KMS-11 (cell line): ENCODE data around the gene SP100.

Experiments used
- H2AFZ ChIP-seq: fragments of 200-600 bp; sonication (generic); 2 replicates; pipeline ENCODE4 v1.6.1; 2016; ENCODE audit warnings: antibody characterized with exemption, mixed run types, low read depth
- H3K27ac ChIP-seq: fragments of 200-600 bp; sonication (generic); 2 replicates; pipeline ENCODE4 v1.6.1; 2016; ENCODE audit warnings: mild to moderate bottlenecking, mixed run types
- H3K27me3 ChIP-seq: fragments of 200-600 bp; sonication (generic); 2 replicates; pipeline ENCODE4 v1.6.1; 2017; ENCODE audit warnings: mild to moderate bottlenecking, low read depth, mixed run types, moderate library complexity; ENCODE audit not compliant: insufficient read depth
- H3K36me3 ChIP-seq: fragments of 200-600 bp; sonication (generic); 2 replicates; pipeline ENCODE4 v1.6.1; 2017; ENCODE audit warnings: mild to moderate bottlenecking, mixed run types; ENCODE audit not compliant: insufficient read depth
- H3K4me1 ChIP-seq: fragments of 200-600 bp; sonication (generic); 2 replicates; pipeline ENCODE4 v1.6.1; 2016; ENCODE audit warnings: mild to moderate bottlenecking, low read depth, mixed run types; ENCODE audit not compliant: poor library complexity, severe bottlenecking
- H3K4me2 ChIP-seq: fragments of 200-600 bp; sonication (generic); 2 replicates; pipeline ENCODE4 v1.7.0; 2016; ENCODE audit warnings: mild to moderate bottlenecking, mixed run types
- H3K4me3 ChIP-seq: fragments of 200-600 bp; sonication (generic); IDR thresholded peaks from 2 replicates; pipeline ENCODE4 v1.6.1; 2017; ENCODE audit warnings: low read depth, low read length, mixed read lengths; ENCODE audit not compliant: insufficient read depth
- H3K79me2 ChIP-seq: fragments of 200-600 bp; sonication (generic); 2 replicates; pipeline ENCODE4 v1.6.1; 2016; ENCODE audit warnings: low read depth, mixed run types; ENCODE audit not compliant: insufficient read depth
- H3K9ac ChIP-seq: fragments of 200-600 bp; sonication (generic); 2 replicates; pipeline ENCODE4 v1.6.1; 2016; ENCODE audit warnings: mild to moderate bottlenecking, mixed run types
- H4K20me1 ChIP-seq: fragments of 200-600 bp; sonication (generic); 2 replicates; pipeline ENCODE4 v1.6.1; 2016; ENCODE audit warnings: mild to moderate bottlenecking, mixed run types; ENCODE audit not compliant: insufficient read depth
- CTCF ChIP-seq: fragments of 200-600 bp; sonication (generic); conservative IDR thresholded peaks from 2 replicates; pipeline ENCODE4 v1.6.1; 2017; ENCODE audit warnings: low read depth, mild to moderate bottlenecking, antibody characterized with exemption, low read length, moderate library complexity, mixed read lengths

The SP100 gene

GRCh38 chr2:230582851-230583283 is 166.9 kb downstream of the SP100 start:
- Histone ChIP-seq H3K79me2 (no peaks in the 10 kb centered on the region), H3K4me2 (no peak overlapping the region), H3K4me3 (no peak overlapping the region), H3K36me3 (no peaks in the 10 kb centered on the region), H3K27me3 (no peaks in the 10 kb centered on the region), H3K27ac (no peak overlapping the region), H2AFZ (no peak overlapping the region), H4K20me1 (no peaks in the 10 kb centered on the region), H3K4me1 (no peaks in the 10 kb centered on the region), H3K9ac (no peak overlapping the region)
- no peak for TF ChIP-seq CTCF

GRCh38 chr2:230583581-230583980 is 167.6 kb downstream of the SP100 start:
- no peak overlapping the region for H2AFZ ChIP-seq
- no peak overlapping the region for H3K4me2 ChIP-seq
- no peaks in the 10 kb centered on the region for H4K20me1 ChIP-seq
- TF ChIP-seq CTCF, result no peak
- H3K36me3 ChIP-seq, result no peaks in the 10 kb centered on the region
- no peaks in the 10 kb centered on the region for H3K27me3 ChIP-seq
- no peak overlapping the region for H3K9ac ChIP-seq
- no peak overlapping the region for H3K27ac ChIP-seq
- peaks cover under 1% of the 10 kb centered on the region for H3K4me1 ChIP-seq
- H3K79me2 ChIP-seq, result no peaks in the 10 kb centered on the region
- no peak overlapping the region for H3K4me3 ChIP-seq

- Histone ChIP-seq H3K27me3 (no peaks in the 10 kb centered on the region), H3K4me1 (peaks cover 16% of the 10 kb centered on the region), H3K4me2 (no peak overlapping the region), H3K79me2 (no peaks in the 10 kb centered on the region), H3K27ac (no peak overlapping the region), H3K4me3 (no peak overlapping the region), H3K36me3 (no peaks in the 10 kb centered on the region), H4K20me1 (no peaks in the 10 kb centered on the region), H3K9ac (no peak overlapping the region), H2AFZ (no peak overlapping the region)
- no peak for TF ChIP-seq CTCF
Observed at GRCh38 chr2:230586328-230586982, 170.5 kb downstream of the SP100 start.

- peaks cover 16% of the 10 kb centered on the region for H3K4me1 ChIP-seq
- no peak overlapping the region for H3K4me3 ChIP-seq
- no peak for TF ChIP-seq CTCF
- H3K36me3 ChIP-seq, result no peaks in the 10 kb centered on the region
- H3K9ac ChIP-seq, result no peak overlapping the region
- no peaks in the 10 kb centered on the region for H3K79me2 ChIP-seq
- H2AFZ ChIP-seq, result no peak overlapping the region
- 0 out of 2 replicates have a peak overlapping the region, but pooled peaks have one; percentile 20 for H3K4me2 ChIP-seq
- H4K20me1 ChIP-seq, result no peaks in the 10 kb centered on the region
- no peak overlapping the region for H3K27ac ChIP-seq
- no peaks in the 10 kb centered on the region for H3K27me3 ChIP-seq
Observed at GRCh38 chr2:230589025-230589424, 173.0 kb downstream of the SP100 start.
